Gastrocnemius medialis (tissue), 4 donors: ENCODE results near the gene KCTD18. TPM values are rescaled to one million over a fixed set of nuclear protein-coding genes. Genes with fewer than 3 reads are reported as not detected.

Experiments used
- ATAC-seq, 2 donors: fragments of 150-250 bp; one replicate each; pipeline ENCODE4 v1.9.1; 2016
- DNase-seq, 2 donors: peaks; one replicate each; pipeline ENCODE4 v3.0.0-alpha.2; 2019
- H3K27ac ChIP-seq, 4 donors: fragments of 200-600 bp; sonication (generic); 1 replicate in 1 of 4; 2 replicates in 3 of 4; pipeline ENCODE4 v1.5.1; 2016 to 2018; ENCODE audit warnings: mild to moderate bottlenecking in 2 of 4, moderate library complexity in 1 of 4
- H3K27me3 ChIP-seq, 3 donors: fragments of 200-600 bp; sonication (generic) in 2 of 3; 1 replicate in 1 of 3; 2 replicates in 2 of 3; pipeline versions ENCODE4 v1.5.1 to v1.6.0; 2016 to 2019; ENCODE audit warnings: mild to moderate bottlenecking in 1 of 3, moderate library complexity in 1 of 3
- H3K36me3 ChIP-seq, 2 donors: fragments of 200-600 bp; sonication (generic) in 1 of 2; one replicate each; pipeline ENCODE4 v1.5.1; 2017 to 2018
- H3K4me1 ChIP-seq, 2 donors: fragments of 200-600 bp; sonication (generic) in 1 of 2; one replicate each; pipeline ENCODE4 v1.5.1; 2016 to 2017; ENCODE audit warnings: mild to moderate bottlenecking in 2 of 2
- H3K4me3 ChIP-seq, 4 donors: fragments of 200-600 bp; sonication (generic) in 3 of 4; 1 replicate in 1 of 4; 2 replicates in 3 of 4; pipeline ENCODE4 v1.5.1; 2016 to 2019; ENCODE audit warnings: mild to moderate bottlenecking in 2 of 4
- H3K9me3 ChIP-seq, 3 donors: fragments of 200-600 bp; sonication (generic) in 2 of 3; 1 replicate in 1 of 3; 2 replicates in 2 of 3; pipeline ENCODE4 v1.5.1; 2016 to 2019
- POLR2A ChIP-seq, 2 donors: fragments of 450-650 bp; IDR thresholded peaks; one replicate each; pipeline ENCODE4 v1.6.1; 2017; ENCODE audit warnings: antibody characterized with exemption in 2 of 2, mild to moderate bottlenecking in 2 of 2, moderate library complexity in 2 of 2
- in situ Hi-C, 4 donors: fragments of 200-750 bp; cut with MboI; loops; one replicate each; pipeline versions ENCODE4 v1.15.0 to v1.8.0; 2017; ENCODE audit warnings: low sequenced_read_pairs in 4 of 4
- intact Hi-C: fragments of 100-400 bp; cut with DNase I; formaldehyde crosslinking; loops from one replicate; pipeline ENCODE4 v1.15.1; 2023; ENCODE audit warnings: low total_unique reads
- total RNA-seq, 4 donors: library from RNA; depleted of rRNA; stranded (reverse); fragments of >200 nt; gene quantifications; one replicate each; pipeline versions ENCODE4 v1.1.0 to v1.2.3, GENCODE V29; 2016
- TF ChIP-seq, protein P1 (sequence below), 5 experiments: fragments of 450-650 bp in 3 of 5; fragments of 200-600 bp in 2 of 5; sonication (generic) in 2 of 5; IDR thresholded peaks in 4 of 5; conservative IDR thresholded peaks in 1 of 5; 1 replicate in 4 of 5; 2 replicates in 1 of 5; pipeline ENCODE4 v1.5.1; 2016 to 2019; ENCODE audit warnings: antibody characterized with exemption in 5 of 5, mild to moderate bottlenecking in 3 of 5, moderate library complexity in 3 of 5

KCTD18 gene
- 10 to 100 TPM; 16.6 to 20.1 (median 19.6) TPM for total RNA-seq

DNA sequence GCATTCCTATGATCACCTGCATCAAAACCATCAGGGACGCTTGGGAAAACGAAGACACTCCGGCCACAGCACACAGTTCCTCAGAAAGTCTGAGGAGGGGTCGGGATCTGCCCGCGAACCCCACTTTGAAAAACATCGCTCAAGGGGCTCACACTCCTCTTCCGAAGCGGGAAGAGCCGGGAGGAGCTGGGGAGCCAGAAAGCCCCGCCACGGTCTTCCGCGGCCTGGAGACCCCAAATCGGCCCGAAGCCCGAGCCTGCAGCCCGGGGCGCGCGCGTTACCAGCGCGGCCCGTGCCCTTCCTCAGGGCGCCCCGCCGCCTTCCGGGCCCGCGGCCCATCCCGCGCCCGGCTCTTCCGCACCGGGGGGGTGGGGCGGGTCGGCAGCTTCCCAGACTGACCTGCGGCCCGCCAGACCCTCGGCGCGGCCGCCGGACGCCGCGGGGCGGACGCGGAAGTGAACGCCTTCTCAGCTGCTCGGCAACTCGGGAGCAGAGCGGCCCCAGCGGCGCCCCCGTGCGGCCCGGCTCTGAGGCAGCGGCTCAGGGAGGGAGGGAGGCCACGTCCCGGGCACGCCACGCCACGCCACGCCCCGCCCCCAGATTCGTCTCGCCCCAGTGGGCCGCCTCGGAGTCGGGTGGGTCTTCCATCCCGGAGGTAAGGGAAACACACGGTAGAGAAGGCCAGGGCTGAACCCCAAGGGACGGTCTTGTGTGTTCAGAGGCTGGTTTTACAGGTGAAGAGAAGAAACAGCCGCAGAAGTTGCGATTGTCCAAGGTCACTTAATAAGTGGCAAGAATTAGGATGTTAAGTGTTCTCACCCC, at the start of gene KCTD18:
KCTD18 (minus strand) TSS at position 457 of the 822 bp plus-strand sequence. CDS start 3,052 bp downstream, outside the sequence.
- peak; percentile 96 to 97 for ATAC-seq
- DNase-seq = peak; percentile 76 to 86
- peaks cover 0 to 2% (median 0%) of the 10 kb centered on the region in 3 donors for H3K27me3 ChIP-seq
- in situ Hi-C loops (no loop called here), intact Hi-C loops (loop anchor here (2.0 to 5.0 kb wide), 2 partner anchors 17 to 192 kb away; partner anchors contain the start of gene SGO2)
- peak within 1 kb of the TSS; percentile 77 to 89 (median 81) for H3K27ac ChIP-seq
- no peaks in the 10 kb centered on the region for H3K36me3 ChIP-seq
- TF ChIP-seq POLR2A (IDR thresholded peaks at IDR 0.05) = peak; percentile 88 to 93
- TF ChIP-seq, protein P1, sequence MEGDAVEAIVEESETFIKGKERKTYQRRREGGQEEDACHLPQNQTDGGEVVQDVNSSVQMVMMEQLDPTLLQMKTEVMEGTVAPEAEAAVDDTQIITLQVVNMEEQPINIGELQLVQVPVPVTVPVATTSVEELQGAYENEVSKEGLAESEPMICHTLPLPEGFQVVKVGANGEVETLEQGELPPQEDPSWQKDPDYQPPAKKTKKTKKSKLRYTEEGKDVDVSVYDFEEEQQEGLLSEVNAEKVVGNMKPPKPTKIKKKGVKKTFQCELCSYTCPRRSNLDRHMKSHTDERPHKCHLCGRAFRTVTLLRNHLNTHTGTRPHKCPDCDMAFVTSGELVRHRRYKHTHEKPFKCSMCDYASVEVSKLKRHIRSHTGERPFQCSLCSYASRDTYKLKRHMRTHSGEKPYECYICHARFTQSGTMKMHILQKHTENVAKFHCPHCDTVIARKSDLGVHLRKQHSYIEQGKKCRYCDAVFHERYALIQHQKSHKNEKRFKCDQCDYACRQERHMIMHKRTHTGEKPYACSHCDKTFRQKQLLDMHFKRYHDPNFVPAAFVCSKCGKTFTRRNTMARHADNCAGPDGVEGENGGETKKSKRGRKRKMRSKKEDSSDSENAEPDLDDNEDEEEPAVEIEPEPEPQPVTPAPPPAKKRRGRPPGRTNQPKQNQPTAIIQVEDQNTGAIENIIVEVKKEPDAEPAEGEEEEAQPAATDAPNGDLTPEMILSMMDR (IDR thresholded peaks at IDR 0.05 in 4 of 5, conservative IDR thresholded peaks at IDR 0.05 in 1 of 5) = peak; percentile 73 to 91 (median 77)
- H3K9me3 ChIP-seq = no peaks in the 10 kb centered on the region
- peaks cover 9 to 15% of the 10 kb centered on the region in 2 donors for H3K4me1 ChIP-seq
- peak within 1 kb of the TSS; percentile 71 to 89 (median 80) for H3K4me3 ChIP-seq

GRCh38 chr2:200540793-200541192, 30.9 kb upstream of the KCTD18 start:
- Histone ChIP-seq H3K4me1 (no peaks in the 10 kb centered on the region), H3K36me3 (no peaks in the 10 kb centered on the region), H3K27me3 (no peaks in the 10 kb centered on the region), H3K9me3 (no peaks in the 10 kb centered on the region), H3K27ac (no peak overlapping the region), H3K4me3 (no peak overlapping the region)
- in situ Hi-C loops (no loop called here), intact Hi-C loops (no loop called here)
- TF ChIP-seq, protein P1 (IDR thresholded peaks at IDR 0.05 in 4 of 5, conservative IDR thresholded peaks at IDR 0.05 in 1 of 5) = no peak
- TF ChIP-seq POLR2A (IDR thresholded peaks at IDR 0.05) = no peak
- DNase-seq = no peak
- no peak for ATAC-seq

- H3K4me1 ChIP-seq = no peaks in the 10 kb centered on the region
- no peaks in the 10 kb centered on the region for H3K27me3 ChIP-seq
- H3K36me3 ChIP-seq = no peaks in the 10 kb centered on the region
- TF ChIP-seq POLR2A (IDR thresholded peaks at IDR 0.05) = no peak
- TF ChIP-seq, protein P1 (IDR thresholded peaks at IDR 0.05 in 4 of 5, conservative IDR thresholded peaks at IDR 0.05 in 1 of 5) = no peak
- no peak overlapping the region for H3K27ac ChIP-seq
- intact Hi-C loops = no loop called here
- DNase-seq (no peak), ATAC-seq (no peak)
- H3K4me3 ChIP-seq = no peak overlapping the region
- in situ Hi-C loops = no loop called here
- H3K9me3 ChIP-seq = no peaks in the 10 kb centered on the region
These were observed 28.3 kb upstream of the KCTD18 start for GRCh38 chr2:200538139-200538538.

DNA sequence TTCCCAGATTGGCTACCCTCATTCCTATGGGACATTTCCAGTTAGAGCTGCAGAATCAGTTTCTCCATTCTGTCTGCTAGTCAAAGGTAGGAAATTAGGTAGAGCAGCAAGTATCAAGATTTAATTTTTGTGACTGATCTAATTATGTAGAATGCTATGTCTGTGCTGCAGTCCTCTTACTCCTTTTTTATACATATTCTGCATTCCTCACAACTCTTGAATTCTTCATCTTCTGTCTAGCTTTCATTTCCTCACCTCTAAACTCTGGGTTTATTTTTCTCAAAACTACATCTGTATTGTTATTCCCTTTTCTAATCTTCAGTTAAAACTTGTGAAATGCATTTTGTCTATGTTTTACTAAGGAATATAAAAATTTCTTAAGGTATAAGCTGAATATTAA, 24.7 kb upstream of the KCTD18 start:
- Histone ChIP-seq H3K27me3 (no peaks in the 10 kb centered on the region), H3K9me3 (no peaks in the 10 kb centered on the region), H3K36me3 (no peaks in the 10 kb centered on the region), H3K4me3 (no peak overlapping the region), H3K4me1 (no peaks in the 10 kb centered on the region), H3K27ac (no peak overlapping the region)
- intact Hi-C loops (no loop called here), in situ Hi-C loops (no loop called here)
- ATAC-seq = no peak
- TF ChIP-seq, protein P1 (IDR thresholded peaks at IDR 0.05 in 4 of 5, conservative IDR thresholded peaks at IDR 0.05 in 1 of 5) = no peak
- TF ChIP-seq POLR2A (IDR thresholded peaks at IDR 0.05) = no peak
- DNase-seq = no peak
